A673 (cell line): Measurements from ENCODE around the gene INMT.

Experiments used
- CTCF ChIP-seq: fragments of 300-800, 200-600 bp; sonication (generic); conservative IDR thresholded peaks from 2 replicates; pipeline ENCODE4 v1.5.1; 2017; ENCODE audit warnings: low read depth, mild to moderate bottlenecking, antibody characterized with exemption, low read length, moderate library complexity, mixed read lengths
- EZH2 ChIP-seq: fragments of 200-600 bp; sonication (generic); IDR thresholded peaks from 2 replicates; pipeline ENCODE4 v1.6.1; 2017; ENCODE audit warnings: borderline replicate concordance, low read depth, mild to moderate bottlenecking, mixed read lengths, antibody characterized with exemption, low read length; ENCODE audit not compliant: poor library complexity, severe bottlenecking

- TF ChIP-seq CTCF = no peak
- no peak for TF ChIP-seq EZH2
Observed at GRCh38 chr7:30804078-30804661, 52.2 kb downstream of the INMT start.
